ENCODE measurements around the gene ACTR5. TPM values are rescaled to one million over a fixed set of nuclear protein-coding genes. Genes with fewer than 3 reads are reported as not detected.

Gene ACTR5
- total and polyA plus RNA-seq, 4 donors: 1.9 to 5.4 (median 4.0) TPM

DNA sequence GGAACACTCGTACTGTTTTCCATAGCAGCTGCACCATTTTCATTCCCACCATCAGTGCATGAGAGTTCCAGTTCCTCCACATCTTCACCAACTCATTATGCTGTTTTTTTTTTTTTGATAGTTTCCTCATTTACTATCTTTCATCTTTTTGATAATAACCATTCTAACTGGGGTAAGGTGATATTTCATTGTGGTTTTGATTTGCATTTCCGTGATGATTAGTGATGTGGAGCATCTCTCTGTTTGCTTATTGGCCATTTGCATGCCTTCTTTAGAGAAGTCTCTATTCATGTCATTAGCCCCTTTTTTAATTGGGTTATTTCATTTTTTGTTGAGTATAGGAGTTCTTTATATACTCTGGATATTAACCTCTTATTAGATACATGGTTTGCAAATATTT, 25.9 kb downstream of the ACTR5 start:
- DNase-seq (ENCODE audit: low spot score): no peak
- H3K27ac ChIP-seq (ENCODE audit: low read depth in 1 of 2, low read length in 2 of 2): no peak overlapping the region
- TF ChIP-seq TAF1 (conservative IDR thresholded peaks at IDR 0.05) (no peak), GABPA (IDR thresholded peaks at IDR 0.05 in 1 of 2, conservative IDR thresholded peaks at IDR 0.05 in 1 of 2) (no peak), EGR1 (IDR thresholded peaks at IDR 0.05; ENCODE audit: low read depth in 2 of 2) (no peak), NR2F2 (IDR thresholded peaks at IDR 0.05) (no peak), HNF4A (conservative IDR thresholded peaks at IDR 0.05) (no peak), FOXA1 (IDR thresholded peaks at IDR 0.05) (no peak), RAD21 (IDR thresholded peaks at IDR 0.05) (no peak), FOXA2 (IDR thresholded peaks at IDR 0.05) (no peak)
- TF ChIP-seq, protein P1, sequence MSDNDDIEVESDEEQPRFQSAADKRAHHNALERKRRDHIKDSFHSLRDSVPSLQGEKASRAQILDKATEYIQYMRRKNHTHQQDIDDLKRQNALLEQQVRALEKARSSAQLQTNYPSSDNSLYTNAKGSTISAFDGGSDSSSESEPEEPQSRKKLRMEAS (IDR thresholded peaks at IDR 0.05): no peak
- TF ChIP-seq, protein P2, sequence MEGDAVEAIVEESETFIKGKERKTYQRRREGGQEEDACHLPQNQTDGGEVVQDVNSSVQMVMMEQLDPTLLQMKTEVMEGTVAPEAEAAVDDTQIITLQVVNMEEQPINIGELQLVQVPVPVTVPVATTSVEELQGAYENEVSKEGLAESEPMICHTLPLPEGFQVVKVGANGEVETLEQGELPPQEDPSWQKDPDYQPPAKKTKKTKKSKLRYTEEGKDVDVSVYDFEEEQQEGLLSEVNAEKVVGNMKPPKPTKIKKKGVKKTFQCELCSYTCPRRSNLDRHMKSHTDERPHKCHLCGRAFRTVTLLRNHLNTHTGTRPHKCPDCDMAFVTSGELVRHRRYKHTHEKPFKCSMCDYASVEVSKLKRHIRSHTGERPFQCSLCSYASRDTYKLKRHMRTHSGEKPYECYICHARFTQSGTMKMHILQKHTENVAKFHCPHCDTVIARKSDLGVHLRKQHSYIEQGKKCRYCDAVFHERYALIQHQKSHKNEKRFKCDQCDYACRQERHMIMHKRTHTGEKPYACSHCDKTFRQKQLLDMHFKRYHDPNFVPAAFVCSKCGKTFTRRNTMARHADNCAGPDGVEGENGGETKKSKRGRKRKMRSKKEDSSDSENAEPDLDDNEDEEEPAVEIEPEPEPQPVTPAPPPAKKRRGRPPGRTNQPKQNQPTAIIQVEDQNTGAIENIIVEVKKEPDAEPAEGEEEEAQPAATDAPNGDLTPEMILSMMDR (IDR thresholded peaks at IDR 0.05; ENCODE audit: low read depth, low read length, missing input control): no peak
- TF ChIP-seq, protein P3, sequence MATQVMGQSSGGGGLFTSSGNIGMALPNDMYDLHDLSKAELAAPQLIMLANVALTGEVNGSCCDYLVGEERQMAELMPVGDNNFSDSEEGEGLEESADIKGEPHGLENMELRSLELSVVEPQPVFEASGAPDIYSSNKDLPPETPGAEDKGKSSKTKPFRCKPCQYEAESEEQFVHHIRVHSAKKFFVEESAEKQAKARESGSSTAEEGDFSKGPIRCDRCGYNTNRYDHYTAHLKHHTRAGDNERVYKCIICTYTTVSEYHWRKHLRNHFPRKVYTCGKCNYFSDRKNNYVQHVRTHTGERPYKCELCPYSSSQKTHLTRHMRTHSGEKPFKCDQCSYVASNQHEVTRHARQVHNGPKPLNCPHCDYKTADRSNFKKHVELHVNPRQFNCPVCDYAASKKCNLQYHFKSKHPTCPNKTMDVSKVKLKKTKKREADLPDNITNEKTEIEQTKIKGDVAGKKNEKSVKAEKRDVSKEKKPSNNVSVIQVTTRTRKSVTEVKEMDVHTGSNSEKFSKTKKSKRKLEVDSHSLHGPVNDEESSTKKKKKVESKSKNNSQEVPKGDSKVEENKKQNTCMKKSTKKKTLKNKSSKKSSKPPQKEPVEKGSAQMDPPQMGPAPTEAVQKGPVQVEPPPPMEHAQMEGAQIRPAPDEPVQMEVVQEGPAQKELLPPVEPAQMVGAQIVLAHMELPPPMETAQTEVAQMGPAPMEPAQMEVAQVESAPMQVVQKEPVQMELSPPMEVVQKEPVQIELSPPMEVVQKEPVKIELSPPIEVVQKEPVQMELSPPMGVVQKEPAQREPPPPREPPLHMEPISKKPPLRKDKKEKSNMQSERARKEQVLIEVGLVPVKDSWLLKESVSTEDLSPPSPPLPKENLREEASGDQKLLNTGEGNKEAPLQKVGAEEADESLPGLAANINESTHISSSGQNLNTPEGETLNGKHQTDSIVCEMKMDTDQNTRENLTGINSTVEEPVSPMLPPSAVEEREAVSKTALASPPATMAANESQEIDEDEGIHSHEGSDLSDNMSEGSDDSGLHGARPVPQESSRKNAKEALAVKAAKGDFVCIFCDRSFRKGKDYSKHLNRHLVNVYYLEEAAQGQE (IDR thresholded peaks at IDR 0.05): no peak
- TF ChIP-seq, protein P4, sequence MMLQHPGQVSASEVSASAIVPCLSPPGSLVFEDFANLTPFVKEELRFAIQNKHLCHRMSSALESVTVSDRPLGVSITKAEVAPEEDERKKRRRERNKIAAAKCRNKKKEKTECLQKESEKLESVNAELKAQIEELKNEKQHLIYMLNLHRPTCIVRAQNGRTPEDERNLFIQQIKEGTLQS (IDR thresholded peaks at IDR 0.05): no peak
- no peak overlapping the region for H3K9ac ChIP-seq (ENCODE audit: low read depth in 1 of 2, low read length in 2 of 2)
- WGBS: 96% methylated on average over 2 of the region's 2 CpGs
- H3K36me3 ChIP-seq (ENCODE audit: control insufficient read depth in 4 of 4, insufficient read depth in 3 of 4, low read depth in 1 of 4, low read length in 3 of 4): peaks cover 9 to 24% (median 14%) of the 10 kb centered on the region in 4 donors
- H3K9me3 ChIP-seq (ENCODE audit: control insufficient read depth in 4 of 4, low read length in 3 of 4): no peaks in the 10 kb centered on the region
- no peaks in the 10 kb centered on the region for H3K27me3 ChIP-seq (ENCODE audit: control insufficient read depth in 4 of 4, insufficient read depth in 4 of 4, low read length in 3 of 4)
- H3K4me1 ChIP-seq (ENCODE audit: control insufficient read depth in 4 of 4, insufficient read depth in 4 of 4, low read length in 3 of 4): peaks cover 0 to 4% (median 0%) of the 10 kb centered on the region in 4 donors
- H3K4me3 ChIP-seq (ENCODE audit: low read depth in 1 of 3, low read length in 3 of 3): no peak overlapping the region

DNA sequence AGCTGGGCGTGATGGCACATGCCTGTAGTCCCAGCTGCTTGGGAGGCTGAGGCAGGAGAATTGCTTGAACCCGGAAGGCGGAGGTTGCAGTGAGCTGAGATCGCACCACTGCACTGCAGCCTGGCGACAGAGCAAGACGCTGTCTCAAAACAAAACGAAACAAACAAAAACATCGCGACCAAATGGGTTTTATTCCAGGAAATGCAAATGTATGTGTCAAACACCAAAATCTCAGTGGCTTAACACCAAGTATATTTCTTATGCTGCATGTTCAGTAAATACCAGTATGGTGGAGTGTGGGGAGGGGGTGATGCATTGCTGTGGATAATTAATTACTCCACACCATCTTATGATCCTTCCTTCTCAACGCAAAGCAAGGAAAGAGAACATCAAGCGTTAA, 28.1 kb downstream of the ACTR5 start:
- Histone ChIP-seq H3K27me3 (ENCODE audit: control insufficient read depth in 4 of 4, insufficient read depth in 4 of 4, low read length in 3 of 4) (no peaks in the 10 kb centered on the region), H3K9me3 (ENCODE audit: control insufficient read depth in 4 of 4, low read length in 3 of 4) (no peaks in the 10 kb centered on the region), H3K27ac (ENCODE audit: low read depth in 1 of 2, low read length in 2 of 2) (no peak overlapping the region), H3K4me1 (ENCODE audit: control insufficient read depth in 4 of 4, insufficient read depth in 4 of 4, low read length in 3 of 4) (no peaks in the 10 kb centered on the region), H3K9ac (ENCODE audit: low read depth in 1 of 2, low read length in 2 of 2) (no peak overlapping the region), H3K36me3 (ENCODE audit: control insufficient read depth in 4 of 4, insufficient read depth in 3 of 4, low read depth in 1 of 4, low read length in 3 of 4) (peaks cover 9 to 22% (median 11%) of the 10 kb centered on the region in 4 donors), H3K4me3 (ENCODE audit: low read depth in 1 of 3, low read length in 3 of 3) (no peak overlapping the region)
- WGBS: 93% methylated on average over 11 of the region's 11 CpGs
- DNase-seq (ENCODE audit: low spot score): no peak
- TF ChIP-seq JUND (IDR thresholded peaks at IDR 0.05) (no peak), RXRA (IDR thresholded peaks at IDR 0.05) (no peak), EGR1 (IDR thresholded peaks at IDR 0.05; ENCODE audit: low read depth in 2 of 2) (no peak), HNF4G (IDR thresholded peaks at IDR 0.05) (no peak), HNF4A (conservative IDR thresholded peaks at IDR 0.05) (no peak), NR2F2 (IDR thresholded peaks at IDR 0.05) (no peak), TAF1 (conservative IDR thresholded peaks at IDR 0.05) (no peak), FOXA1 (IDR thresholded peaks at IDR 0.05) (no peak), GABPA (IDR thresholded peaks at IDR 0.05 in 1 of 2, conservative IDR thresholded peaks at IDR 0.05 in 1 of 2) (no peak)
- TF ChIP-seq, protein P5, sequence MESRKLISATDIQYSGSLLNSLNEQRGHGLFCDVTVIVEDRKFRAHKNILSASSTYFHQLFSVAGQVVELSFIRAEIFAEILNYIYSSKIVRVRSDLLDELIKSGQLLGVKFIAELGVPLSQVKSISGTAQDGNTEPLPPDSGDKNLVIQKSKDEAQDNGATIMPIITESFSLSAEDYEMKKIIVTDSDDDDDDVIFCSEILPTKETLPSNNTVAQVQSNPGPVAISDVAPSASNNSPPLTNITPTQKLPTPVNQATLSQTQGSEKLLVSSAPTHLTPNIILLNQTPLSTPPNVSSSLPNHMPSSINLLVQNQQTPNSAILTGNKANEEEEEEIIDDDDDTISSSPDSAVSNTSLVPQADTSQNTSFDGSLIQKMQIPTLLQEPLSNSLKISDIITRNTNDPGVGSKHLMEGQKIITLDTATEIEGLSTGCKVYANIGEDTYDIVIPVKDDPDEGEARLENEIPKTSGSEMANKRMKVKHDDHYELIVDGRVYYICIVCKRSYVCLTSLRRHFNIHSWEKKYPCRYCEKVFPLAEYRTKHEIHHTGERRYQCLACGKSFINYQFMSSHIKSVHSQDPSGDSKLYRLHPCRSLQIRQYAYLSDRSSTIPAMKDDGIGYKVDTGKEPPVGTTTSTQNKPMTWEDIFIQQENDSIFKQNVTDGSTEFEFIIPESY (IDR thresholded peaks at IDR 0.05): no peak
- TF ChIP-seq, protein P3 (IDR thresholded peaks at IDR 0.05): no peak
- TF ChIP-seq, protein P1 (IDR thresholded peaks at IDR 0.05): no peak
- TF ChIP-seq, protein P2 (IDR thresholded peaks at IDR 0.05; ENCODE audit: low read depth, low read length, missing input control): no peak
- TF ChIP-seq, protein P4 (IDR thresholded peaks at IDR 0.05): no peak

Measured in liver (tissue), 9 donors.